WTC11 (cell line): ENCODE measurements around the gene ANKFN1. TPM values are rescaled to one million over a fixed set of nuclear protein-coding genes. Genes with fewer than 3 reads are reported as not detected.

ENCODE experiments used
- ATAC-seq: fragments of 200-7000 bp; cut with Tn5 transposase; 2 replicates; pipeline ENCODE4 v1.10.0; 2021; ENCODE audit warnings: mild to moderate bottlenecking, moderate library complexity
- CTCF ChIA-PET: fragments of 300-600 bp; sonication (Branson Sonifier 250); formaldehyde crosslinking; loops from one replicate; lab custom pipeline; 2021; ENCODE audit warnings: antibody characterized with exemption; lab: Charles Lee
- POLR2A ChIA-PET: fragments of 350-600 bp; sonication (Branson Sonifier 250); formaldehyde crosslinking; loops from one replicate; lab custom pipeline; 2021; ENCODE audit warnings: antibody characterized with exemption; lab: Charles Lee
- DNase-seq: peaks from one replicate; pipeline ENCODE4 v3.0.0; 2021; ENCODE audit warnings: low spot score
- H3K27ac Mint-ChIP-seq: 2 replicates; pipeline ENCODE4 v1.8.0; 2021; ENCODE audit warnings: mixed read lengths
- H3K27me3 Mint-ChIP-seq: 2 replicates; pipeline ENCODE4 v1.8.0; 2021; ENCODE audit warnings: low read depth, mild to moderate bottlenecking, moderate library complexity, mixed read lengths
- H3K36me3 Mint-ChIP-seq: 2 replicates; pipeline ENCODE4 v1.8.0; 2021; ENCODE audit warnings: mixed read lengths
- H3K4me1 Mint-ChIP-seq: 2 replicates; pipeline ENCODE4 v1.8.0; 2022; ENCODE audit warnings: mixed read lengths
- H3K4me3 Mint-ChIP-seq: 2 replicates; pipeline ENCODE4 v1.8.0; 2021; ENCODE audit warnings: mild to moderate bottlenecking, moderate library complexity, mixed read lengths
- H3K9me3 Mint-ChIP-seq: 2 replicates; pipeline ENCODE4 v1.8.0; 2021; ENCODE audit warnings: mixed read lengths
- CBFB ChIP-seq: sonication (generic); formaldehyde crosslinking; IDR thresholded peaks from 2 replicates; pipeline ENCODE4 v1.8.1; 2022; ENCODE audit warnings: mild to moderate bottlenecking, low read depth, missing genetic modification reagents
- ETV6 ChIP-seq: sonication (generic); formaldehyde crosslinking; IDR thresholded peaks from 2 replicates; pipeline ENCODE4 v1.8.1; 2022; ENCODE audit warnings: mild to moderate bottlenecking, missing genetic modification reagents
- FOXJ3 ChIP-seq: sonication (generic); formaldehyde crosslinking; IDR thresholded peaks from 2 replicates; pipeline ENCODE4 v1.9.0; 2021; ENCODE audit warnings: missing genetic modification reagents, mild to moderate bottlenecking, borderline replicate concordance
- IRF2 ChIP-seq: sonication (generic); formaldehyde crosslinking; IDR thresholded peaks from 2 replicates; pipeline ENCODE4 v1.8.0; 2022; ENCODE audit warnings: low read depth, missing genetic modification reagents, borderline replicate concordance
- JUN ChIP-seq: sonication (generic); formaldehyde crosslinking; IDR thresholded peaks from 2 replicates; pipeline ENCODE4 v1.8.0; 2023; ENCODE audit warnings: mild to moderate bottlenecking, missing genetic modification reagents
- MXD4 ChIP-seq: fragments of 250-450 bp; sonication (Bioruptor Pico); IDR thresholded peaks from 2 replicates; pipeline ENCODE4 v1.8.0; 2021; ENCODE audit warnings: mild to moderate bottlenecking, moderate library complexity, borderline replicate concordance
- MYBL2 ChIP-seq: sonication (generic); formaldehyde crosslinking; IDR thresholded peaks from 2 replicates; pipeline ENCODE4 v1.8.1; 2023; ENCODE audit warnings: mild to moderate bottlenecking, moderate library complexity, missing genetic modification reagents
- NFE2L1 ChIP-seq: sonication (generic); formaldehyde crosslinking; IDR thresholded peaks from 2 replicates; pipeline ENCODE4 v1.8.1; 2023; ENCODE audit warnings: missing genetic modification reagents
- TEAD1 ChIP-seq: sonication (generic); formaldehyde crosslinking; IDR thresholded peaks from 2 replicates; pipeline ENCODE4 v1.8.0; 2022; ENCODE audit warnings: mild to moderate bottlenecking, missing genetic modification reagents
- TP53 ChIP-seq: sonication (generic); formaldehyde crosslinking; IDR thresholded peaks from 2 replicates; pipeline ENCODE4 v1.8.1; 2023; ENCODE audit warnings: mild to moderate bottlenecking, missing genetic modification reagents
- ZBTB21 ChIP-seq: sonication (generic); formaldehyde crosslinking; IDR thresholded peaks from 2 replicates; pipeline ENCODE4 v1.8.1; 2023; ENCODE audit warnings: mild to moderate bottlenecking, missing genetic modification reagents, borderline replicate concordance
- ZNF263 ChIP-seq: sonication (generic); formaldehyde crosslinking; IDR thresholded peaks from 2 replicates; pipeline ENCODE4 v1.8.1; 2022; ENCODE audit warnings: low read depth, mild to moderate bottlenecking, moderate library complexity, missing genetic modification reagents
- total RNA-seq: library from RNA; stranded (reverse); gene quantifications from 3 replicates; pipeline ENCODE4 v1.2.3, GENCODE V29; 2021
- TF ChIP-seq, protein P1 (sequence below): sonication (generic); formaldehyde crosslinking; IDR thresholded peaks from 2 replicates; pipeline ENCODE4 v1.8.1; 2023; ENCODE audit warnings: mild to moderate bottlenecking, missing genetic modification reagents, borderline replicate concordance
- TF ChIP-seq, protein P2 (sequence below): fragments of 250-450 bp; sonication (Bioruptor Pico); IDR thresholded peaks from 2 replicates; pipeline ENCODE4 v1.9.0; 2021; ENCODE audit warnings: mild to moderate bottlenecking
- TF ChIP-seq, protein P3 (sequence below): sonication (generic); formaldehyde crosslinking; IDR thresholded peaks from 2 replicates; pipeline ENCODE4 v1.8.0; 2023; ENCODE audit warnings: missing genetic modification reagents
- TF ChIP-seq, protein P4 (sequence below): sonication (generic); formaldehyde crosslinking; IDR thresholded peaks from 2 replicates; pipeline ENCODE4 v1.8.1; 2022; ENCODE audit warnings: low read depth, mild to moderate bottlenecking, moderate library complexity, missing genetic modification reagents, borderline replicate concordance
- TF ChIP-seq, protein P5 (sequence below): sonication (generic); formaldehyde crosslinking; IDR thresholded peaks from 2 replicates; pipeline ENCODE4 v1.8.1; 2023; ENCODE audit warnings: mild to moderate bottlenecking, missing genetic modification reagents
- TF ChIP-seq, protein P6 (sequence below): fragments of 250-450 bp; sonication (Bioruptor Pico); conservative IDR thresholded peaks from 2 replicates; pipeline ENCODE4 v1.9.0; 2021; ENCODE audit warnings: mild to moderate bottlenecking
- TF ChIP-seq, protein P7 (sequence below): sonication (generic); formaldehyde crosslinking; IDR thresholded peaks from 2 replicates; pipeline ENCODE4 v1.8.1; 2022; ENCODE audit warnings: low read depth, missing genetic modification reagents, borderline replicate concordance

The ANKFN1 gene
- total RNA-seq, 1 experiment from 2014 or later = 0.24 TPM

DNA sequence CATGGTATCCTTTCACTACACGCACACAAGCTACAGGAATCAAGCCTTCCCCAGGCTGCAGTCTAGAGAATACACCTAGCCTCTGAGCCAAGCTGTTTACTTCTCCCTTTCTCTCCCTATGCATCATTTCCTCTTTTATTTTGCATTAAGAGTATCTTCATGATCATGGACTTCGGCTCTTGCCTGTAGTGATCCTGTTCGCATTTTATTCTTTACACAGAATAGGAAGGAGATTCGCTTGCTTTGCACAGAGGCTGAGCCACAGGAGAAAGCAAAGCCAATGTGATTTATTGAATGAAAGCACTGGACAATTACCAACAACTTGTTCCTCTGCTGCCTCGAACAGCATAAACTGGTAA, 172.7 kb downstream of the ANKFN1 start:
- POLR2A ChIA-PET = interaction anchor here (1.2 kb wide), 1 partner anchor 164 kb away, joined by 5 read pairs; no protein-coding TSS in a partner anchor
- no peak for ATAC-seq
- H3K36me3 Mint-ChIP-seq = no peaks in the 10 kb centered on the region
- H3K27ac Mint-ChIP-seq = no peak overlapping the region
- H3K9me3 Mint-ChIP-seq = no peaks in the 10 kb centered on the region
- CTCF ChIA-PET = no interaction called here
- no peak overlapping the region for H3K4me3 Mint-ChIP-seq
- peaks cover 27% of the 10 kb centered on the region for H3K4me1 Mint-ChIP-seq
- H3K27me3 Mint-ChIP-seq = no peaks in the 10 kb centered on the region
- TF ChIP-seq, protein P1, sequence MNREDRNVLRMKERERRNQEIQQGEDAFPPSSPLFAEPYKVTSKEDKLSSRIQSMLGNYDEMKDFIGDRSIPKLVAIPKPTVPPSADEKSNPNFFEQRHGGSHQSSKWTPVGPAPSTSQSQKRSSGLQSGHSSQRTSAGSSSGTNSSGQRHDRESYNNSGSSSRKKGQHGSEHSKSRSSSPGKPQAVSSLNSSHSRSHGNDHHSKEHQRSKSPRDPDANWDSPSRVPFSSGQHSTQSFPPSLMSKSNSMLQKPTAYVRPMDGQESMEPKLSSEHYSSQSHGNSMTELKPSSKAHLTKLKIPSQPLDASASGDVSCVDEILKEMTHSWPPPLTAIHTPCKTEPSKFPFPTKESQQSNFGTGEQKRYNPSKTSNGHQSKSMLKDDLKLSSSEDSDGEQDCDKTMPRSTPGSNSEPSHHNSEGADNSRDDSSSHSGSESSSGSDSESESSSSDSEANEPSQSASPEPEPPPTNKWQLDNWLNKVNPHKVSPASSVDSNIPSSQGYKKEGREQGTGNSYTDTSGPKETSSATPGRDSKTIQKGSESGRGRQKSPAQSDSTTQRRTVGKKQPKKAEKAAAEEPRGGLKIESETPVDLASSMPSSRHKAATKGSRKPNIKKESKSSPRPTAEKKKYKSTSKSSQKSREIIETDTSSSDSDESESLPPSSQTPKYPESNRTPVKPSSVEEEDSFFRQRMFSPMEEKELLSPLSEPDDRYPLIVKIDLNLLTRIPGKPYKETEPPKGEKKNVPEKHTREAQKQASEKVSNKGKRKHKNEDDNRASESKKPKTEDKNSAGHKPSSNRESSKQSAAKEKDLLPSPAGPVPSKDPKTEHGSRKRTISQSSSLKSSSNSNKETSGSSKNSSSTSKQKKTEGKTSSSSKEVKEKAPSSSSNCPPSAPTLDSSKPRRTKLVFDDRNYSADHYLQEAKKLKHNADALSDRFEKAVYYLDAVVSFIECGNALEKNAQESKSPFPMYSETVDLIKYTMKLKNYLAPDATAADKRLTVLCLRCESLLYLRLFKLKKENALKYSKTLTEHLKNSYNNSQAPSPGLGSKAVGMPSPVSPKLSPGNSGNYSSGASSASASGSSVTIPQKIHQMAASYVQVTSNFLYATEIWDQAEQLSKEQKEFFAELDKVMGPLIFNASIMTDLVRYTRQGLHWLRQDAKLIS (CRISPR knock-in tag) = no peak
- TF ChIP-seq, protein P2, sequence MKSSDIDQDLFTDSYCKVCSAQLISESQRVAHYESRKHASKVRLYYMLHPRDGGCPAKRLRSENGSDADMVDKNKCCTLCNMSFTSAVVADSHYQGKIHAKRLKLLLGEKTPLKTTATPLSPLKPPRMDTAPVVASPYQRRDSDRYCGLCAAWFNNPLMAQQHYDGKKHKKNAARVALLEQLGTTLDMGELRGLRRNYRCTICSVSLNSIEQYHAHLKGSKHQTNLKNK = no peak
- TF ChIP-seq NFE2L1 (CRISPR knock-in tag) (no peak), ZNF263 (CRISPR knock-in tag) (no peak), IRF2 (CRISPR knock-in tag) (no peak), TEAD1 (CRISPR knock-in tag) (no peak), ZBTB21 (CRISPR knock-in tag) (no peak), JUN (CRISPR knock-in tag) (no peak)
- TF ChIP-seq, protein P3, sequence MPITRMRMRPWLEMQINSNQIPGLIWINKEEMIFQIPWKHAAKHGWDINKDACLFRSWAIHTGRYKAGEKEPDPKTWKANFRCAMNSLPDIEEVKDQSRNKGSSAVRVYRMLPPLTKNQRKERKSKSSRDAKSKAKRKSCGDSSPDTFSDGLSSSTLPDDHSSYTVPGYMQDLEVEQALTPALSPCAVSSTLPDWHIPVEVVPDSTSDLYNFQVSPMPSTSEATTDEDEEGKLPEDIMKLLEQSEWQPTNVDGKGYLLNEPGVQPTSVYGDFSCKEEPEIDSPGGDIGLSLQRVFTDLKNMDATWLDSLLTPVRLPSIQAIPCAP = no peak
- no peak for DNase-seq

DNA sequence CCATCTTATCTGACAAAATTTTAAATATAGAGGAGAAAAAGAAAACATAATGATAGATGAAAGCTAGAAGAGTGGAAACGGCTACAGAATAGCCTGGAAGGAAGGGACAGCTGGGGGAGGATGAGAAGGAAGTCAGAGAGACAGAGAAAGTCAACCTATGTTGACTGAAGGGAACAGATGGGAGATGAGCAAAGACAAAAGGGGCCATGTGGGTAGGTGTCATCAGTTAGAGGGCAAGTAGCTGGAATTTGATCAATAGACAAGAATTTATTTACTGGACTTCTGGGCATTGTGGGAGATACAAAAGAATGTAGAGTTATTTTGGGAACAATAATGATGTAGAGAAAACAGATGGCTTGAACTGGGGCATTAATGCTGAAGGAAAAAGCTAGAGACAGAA, 194.4 kb downstream of the ANKFN1 start:
- Mint-ChIP-seq H3K36me3 (no peaks in the 10 kb centered on the region), H3K9me3 (peaks cover 8% of the 10 kb centered on the region), H3K27ac (no peak overlapping the region), H3K4me3 (no peak overlapping the region), H3K4me1 (no peaks in the 10 kb centered on the region), H3K27me3 (peaks cover 2% of the 10 kb centered on the region; the same call in 1 of the 2 replicates)
- CTCF ChIA-PET = no interaction called here
- ATAC-seq = no peak
- DNase-seq = no peak
- POLR2A ChIA-PET = no interaction called here
- TF ChIP-seq JUN (CRISPR knock-in tag) (no peak), CBFB (CRISPR knock-in tag) (no peak), TP53 (CRISPR knock-in tag) (no peak), MYBL2 (CRISPR knock-in tag) (no peak), ETV6 (CRISPR knock-in tag) (no peak), FOXJ3 (CRISPR knock-in tag) (no peak), MXD4 (CRISPR knock-in tag) (no peak)
- TF ChIP-seq, protein P4, sequence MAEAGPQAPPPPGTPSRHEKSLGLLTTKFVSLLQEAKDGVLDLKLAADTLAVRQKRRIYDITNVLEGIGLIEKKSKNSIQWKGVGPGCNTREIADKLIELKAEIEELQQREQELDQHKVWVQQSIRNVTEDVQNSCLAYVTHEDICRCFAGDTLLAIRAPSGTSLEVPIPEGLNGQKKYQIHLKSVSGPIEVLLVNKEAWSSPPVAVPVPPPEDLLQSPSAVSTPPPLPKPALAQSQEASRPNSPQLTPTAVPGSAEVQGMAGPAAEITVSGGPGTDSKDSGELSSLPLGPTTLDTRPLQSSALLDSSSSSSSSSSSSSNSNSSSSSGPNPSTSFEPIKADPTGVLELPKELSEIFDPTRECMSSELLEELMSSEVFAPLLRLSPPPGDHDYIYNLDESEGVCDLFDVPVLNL = no peak
- TF ChIP-seq, protein P5, sequence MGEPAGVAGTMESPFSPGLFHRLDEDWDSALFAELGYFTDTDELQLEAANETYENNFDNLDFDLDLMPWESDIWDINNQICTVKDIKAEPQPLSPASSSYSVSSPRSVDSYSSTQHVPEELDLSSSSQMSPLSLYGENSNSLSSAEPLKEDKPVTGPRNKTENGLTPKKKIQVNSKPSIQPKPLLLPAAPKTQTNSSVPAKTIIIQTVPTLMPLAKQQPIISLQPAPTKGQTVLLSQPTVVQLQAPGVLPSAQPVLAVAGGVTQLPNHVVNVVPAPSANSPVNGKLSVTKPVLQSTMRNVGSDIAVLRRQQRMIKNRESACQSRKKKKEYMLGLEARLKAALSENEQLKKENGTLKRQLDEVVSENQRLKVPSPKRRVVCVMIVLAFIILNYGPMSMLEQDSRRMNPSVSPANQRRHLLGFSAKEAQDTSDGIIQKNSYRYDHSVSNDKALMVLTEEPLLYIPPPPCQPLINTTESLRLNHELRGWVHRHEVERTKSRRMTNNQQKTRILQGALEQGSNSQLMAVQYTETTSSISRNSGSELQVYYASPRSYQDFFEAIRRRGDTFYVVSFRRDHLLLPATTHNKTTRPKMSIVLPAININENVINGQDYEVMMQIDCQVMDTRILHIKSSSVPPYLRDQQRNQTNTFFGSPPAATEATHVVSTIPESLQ (CRISPR knock-in tag) = no peak
- TF ChIP-seq, protein P6, sequence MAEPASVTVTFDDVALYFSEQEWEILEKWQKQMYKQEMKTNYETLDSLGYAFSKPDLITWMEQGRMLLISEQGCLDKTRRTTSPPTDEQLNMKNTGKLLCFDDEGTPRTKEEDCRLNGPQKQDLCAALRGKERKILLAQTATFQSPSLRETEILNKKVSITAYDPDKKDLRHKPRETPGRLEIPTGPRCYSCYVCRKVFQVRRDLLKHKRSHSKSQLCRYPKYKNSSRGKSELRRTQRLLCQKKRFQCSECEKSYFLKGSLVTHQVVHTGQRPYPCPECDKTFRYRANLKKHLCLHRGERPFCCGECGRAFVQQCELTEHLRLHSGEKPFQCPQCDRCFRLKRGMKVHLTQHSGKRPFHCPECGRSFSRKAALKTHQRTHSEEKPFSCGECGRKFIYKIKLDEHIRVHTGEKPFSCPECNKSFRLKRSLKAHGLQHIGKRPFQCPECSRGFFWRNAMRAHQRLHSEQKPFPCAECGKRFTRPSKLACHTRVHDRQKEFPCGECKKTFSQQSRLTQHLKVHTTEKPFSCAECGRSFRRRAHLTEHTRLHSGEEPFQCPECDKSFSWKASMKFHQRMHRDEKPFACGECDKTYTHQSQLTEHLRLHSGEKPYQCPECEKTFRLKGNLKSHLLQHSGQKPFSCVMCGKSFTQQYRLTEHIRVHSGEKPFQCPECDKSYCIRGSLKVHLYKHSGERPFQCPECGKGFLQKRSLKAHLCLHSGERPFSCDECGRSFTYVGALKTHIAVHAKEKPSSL (CRISPR knock-in tag) = no peak
- TF ChIP-seq, protein P1 (CRISPR knock-in tag) = no peak
- TF ChIP-seq, protein P7, sequence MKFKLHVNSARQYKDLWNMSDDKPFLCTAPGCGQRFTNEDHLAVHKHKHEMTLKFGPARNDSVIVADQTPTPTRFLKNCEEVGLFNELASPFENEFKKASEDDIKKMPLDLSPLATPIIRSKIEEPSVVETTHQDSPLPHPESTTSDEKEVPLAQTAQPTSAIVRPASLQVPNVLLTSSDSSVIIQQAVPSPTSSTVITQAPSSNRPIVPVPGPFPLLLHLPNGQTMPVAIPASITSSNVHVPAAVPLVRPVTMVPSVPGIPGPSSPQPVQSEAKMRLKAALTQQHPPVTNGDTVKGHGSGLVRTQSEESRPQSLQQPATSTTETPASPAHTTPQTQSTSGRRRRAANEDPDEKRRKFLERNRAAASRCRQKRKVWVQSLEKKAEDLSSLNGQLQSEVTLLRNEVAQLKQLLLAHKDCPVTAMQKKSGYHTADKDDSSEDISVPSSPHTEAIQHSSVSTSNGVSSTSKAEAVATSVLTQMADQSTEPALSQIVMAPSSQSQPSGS (CRISPR knock-in tag) = no peak
